ENCODE results near the gene SOHLH2.

DNA sequence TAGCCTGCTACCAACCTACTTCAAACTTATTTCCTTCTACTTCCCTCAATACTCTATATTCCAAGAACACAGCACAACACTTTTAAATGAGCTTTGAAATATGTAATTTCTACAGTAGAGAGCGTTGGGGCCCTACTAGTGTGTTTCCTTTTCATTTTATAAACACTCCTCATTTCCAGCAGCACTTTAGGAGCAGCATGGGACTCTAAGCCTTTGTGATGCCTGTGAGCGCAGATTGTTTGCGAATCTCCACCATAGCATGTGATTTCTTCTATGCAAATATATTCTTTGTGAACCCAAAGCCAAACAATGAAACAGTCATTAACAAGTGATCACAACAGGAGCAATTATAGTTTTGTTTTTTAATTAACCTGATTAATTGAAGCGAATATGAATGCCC lies 3.6 kb downstream of the SOHLH2 start:
- TF ChIP-seq, protein P1, sequence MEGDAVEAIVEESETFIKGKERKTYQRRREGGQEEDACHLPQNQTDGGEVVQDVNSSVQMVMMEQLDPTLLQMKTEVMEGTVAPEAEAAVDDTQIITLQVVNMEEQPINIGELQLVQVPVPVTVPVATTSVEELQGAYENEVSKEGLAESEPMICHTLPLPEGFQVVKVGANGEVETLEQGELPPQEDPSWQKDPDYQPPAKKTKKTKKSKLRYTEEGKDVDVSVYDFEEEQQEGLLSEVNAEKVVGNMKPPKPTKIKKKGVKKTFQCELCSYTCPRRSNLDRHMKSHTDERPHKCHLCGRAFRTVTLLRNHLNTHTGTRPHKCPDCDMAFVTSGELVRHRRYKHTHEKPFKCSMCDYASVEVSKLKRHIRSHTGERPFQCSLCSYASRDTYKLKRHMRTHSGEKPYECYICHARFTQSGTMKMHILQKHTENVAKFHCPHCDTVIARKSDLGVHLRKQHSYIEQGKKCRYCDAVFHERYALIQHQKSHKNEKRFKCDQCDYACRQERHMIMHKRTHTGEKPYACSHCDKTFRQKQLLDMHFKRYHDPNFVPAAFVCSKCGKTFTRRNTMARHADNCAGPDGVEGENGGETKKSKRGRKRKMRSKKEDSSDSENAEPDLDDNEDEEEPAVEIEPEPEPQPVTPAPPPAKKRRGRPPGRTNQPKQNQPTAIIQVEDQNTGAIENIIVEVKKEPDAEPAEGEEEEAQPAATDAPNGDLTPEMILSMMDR (IDR thresholded peaks at IDR 0.05), result no peak
- TF ChIP-seq POLR2A (IDR thresholded peaks at IDR 0.05; ENCODE audit: low read depth), result no peak
- no peak for TF ChIP-seq EP300 (IDR thresholded peaks at IDR 0.05)
- no peak for TF ChIP-seq POLR2AphosphoS5 (IDR thresholded peaks at IDR 0.05)
